HEK293T (cell line): Measurements from ENCODE around the gene TNIK.

Experiments used
- ARNT ChIP-seq: fragments of 450-650 bp; IDR thresholded peaks from 2 replicates; pipeline ENCODE4 v1.6.1; 2017; ENCODE audit warnings: mild to moderate bottlenecking
- BHLHE40 ChIP-seq: fragments of 450-650 bp; IDR thresholded peaks from 2 replicates; pipeline ENCODE4 v1.6.1; 2016; ENCODE audit warnings: mild to moderate bottlenecking, moderate library complexity, borderline replicate concordance
- ELF4 ChIP-seq: fragments of 450-650 bp; IDR thresholded peaks from 2 replicates; pipeline ENCODE4 v1.6.1; 2017; ENCODE audit warnings: antibody characterized with exemption
- FOXA1 ChIP-seq: fragments of 450-650 bp; IDR thresholded peaks from 2 replicates; pipeline ENCODE4 v1.6.1; 2016; ENCODE audit warnings: mild to moderate bottlenecking
- FOXK2 ChIP-seq: fragments of 450-650 bp; IDR thresholded peaks from 2 replicates; pipeline ENCODE4 v1.6.1; 2016; ENCODE audit warnings: mild to moderate bottlenecking
- FOXM1 ChIP-seq: fragments of 450-650 bp; IDR thresholded peaks from 2 replicates; pipeline ENCODE4 v1.6.1; 2017; ENCODE audit warnings: mild to moderate bottlenecking, borderline replicate concordance
- HDGF ChIP-seq: fragments of 450-650 bp; IDR thresholded peaks from 2 replicates; pipeline ENCODE4 v1.6.1; 2017; ENCODE audit warnings: antibody characterized with exemption, borderline replicate concordance
- LEF1 ChIP-seq: fragments of 450-650 bp; IDR thresholded peaks from 2 replicates; pipeline ENCODE4 v1.6.1; 2017; ENCODE audit warnings: mild to moderate bottlenecking, borderline replicate concordance
- NFRKB ChIP-seq: fragments of 450-650 bp; IDR thresholded peaks from 2 replicates; pipeline ENCODE4 v1.6.1; 2016; ENCODE audit warnings: mild to moderate bottlenecking, moderate library complexity
- PKNOX1 ChIP-seq: fragments of 450-650 bp; IDR thresholded peaks from 2 replicates; pipeline ENCODE4 v1.6.1; 2016
- SP1 ChIP-seq: fragments of 450-650 bp; IDR thresholded peaks from 2 replicates; pipeline ENCODE4 v1.6.1; 2017
- SUZ12 ChIP-seq: fragments of 450-650 bp; IDR thresholded peaks from 2 replicates; pipeline ENCODE4 v1.6.1; 2016; ENCODE audit warnings: mild to moderate bottlenecking
- TARDBP ChIP-seq: fragments of 450-650 bp; IDR thresholded peaks from 2 replicates; pipeline ENCODE4 v1.6.1; 2016
- ZNF384 ChIP-seq: fragments of 450-650 bp; IDR thresholded peaks from 2 replicates; pipeline ENCODE4 v1.6.1; 2016

GRCh38 chr3:171497468-171497867, 37.3 kb upstream of the TNIK start:
- no peak for TF ChIP-seq SP1
- TF ChIP-seq FOXA1 = no peak
- TF ChIP-seq ZNF384 = no peak
- no peak for TF ChIP-seq BHLHE40
- no peak for TF ChIP-seq FOXM1
- no peak for TF ChIP-seq NFRKB
- TF ChIP-seq ARNT = no peak
- no peak for TF ChIP-seq TARDBP
- no peak for TF ChIP-seq FOXK2
- no peak for TF ChIP-seq ELF4
- TF ChIP-seq SUZ12 = no peak
- TF ChIP-seq HDGF = no peak
- TF ChIP-seq LEF1 = no peak
- no peak for TF ChIP-seq PKNOX1
